Fibroblast of pulmonary artery (primary cell): ENCODE results near the gene KIF14.

Experiments
- DNase-seq: peaks from one replicate; pipeline ENCODE4 v3.0.0-alpha.2; 2010; ENCODE audit warnings: low read depth
- H3K4me3 ChIP-seq: replicated peaks from 2 replicates; pipeline ENCODE4 v1.5.1; 2011; ENCODE audit warnings: low read depth, mild to moderate bottlenecking, control low read depth, low read length, moderate library complexity
- TF ChIP-seq, protein P1 (sequence below): IDR thresholded peaks from 2 replicates; pipeline ENCODE4 v1.5.1; 2011; ENCODE audit warnings: mild to moderate bottlenecking, control low read depth, low read length, inconsistent platforms; ENCODE audit errors: missing control alignments

Gene KIF14

DNA sequence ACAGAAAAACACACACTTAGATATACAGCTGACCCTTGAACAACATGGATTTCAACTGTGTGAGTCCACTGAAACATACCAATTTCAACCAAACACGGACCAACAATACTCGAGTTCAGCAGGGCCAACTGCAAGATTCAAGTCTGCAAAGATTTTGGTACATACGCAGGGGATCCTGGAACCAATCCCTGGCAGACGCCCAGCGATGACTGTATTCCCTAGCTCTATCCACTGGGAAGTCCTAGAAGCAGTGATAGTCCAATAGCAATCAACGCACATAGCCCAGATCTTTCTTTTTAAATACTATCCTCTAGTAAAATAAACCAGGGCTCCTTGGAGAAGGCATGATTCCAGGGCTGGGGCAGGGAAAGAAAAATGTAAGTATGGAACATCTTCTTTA lies 40.2 kb upstream of the KIF14 start:
- peak; percentile 46 for DNase-seq
- H3K4me3 ChIP-seq, result no peak overlapping the region
- TF ChIP-seq, protein P1, sequence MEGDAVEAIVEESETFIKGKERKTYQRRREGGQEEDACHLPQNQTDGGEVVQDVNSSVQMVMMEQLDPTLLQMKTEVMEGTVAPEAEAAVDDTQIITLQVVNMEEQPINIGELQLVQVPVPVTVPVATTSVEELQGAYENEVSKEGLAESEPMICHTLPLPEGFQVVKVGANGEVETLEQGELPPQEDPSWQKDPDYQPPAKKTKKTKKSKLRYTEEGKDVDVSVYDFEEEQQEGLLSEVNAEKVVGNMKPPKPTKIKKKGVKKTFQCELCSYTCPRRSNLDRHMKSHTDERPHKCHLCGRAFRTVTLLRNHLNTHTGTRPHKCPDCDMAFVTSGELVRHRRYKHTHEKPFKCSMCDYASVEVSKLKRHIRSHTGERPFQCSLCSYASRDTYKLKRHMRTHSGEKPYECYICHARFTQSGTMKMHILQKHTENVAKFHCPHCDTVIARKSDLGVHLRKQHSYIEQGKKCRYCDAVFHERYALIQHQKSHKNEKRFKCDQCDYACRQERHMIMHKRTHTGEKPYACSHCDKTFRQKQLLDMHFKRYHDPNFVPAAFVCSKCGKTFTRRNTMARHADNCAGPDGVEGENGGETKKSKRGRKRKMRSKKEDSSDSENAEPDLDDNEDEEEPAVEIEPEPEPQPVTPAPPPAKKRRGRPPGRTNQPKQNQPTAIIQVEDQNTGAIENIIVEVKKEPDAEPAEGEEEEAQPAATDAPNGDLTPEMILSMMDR, result no peak

DNA sequence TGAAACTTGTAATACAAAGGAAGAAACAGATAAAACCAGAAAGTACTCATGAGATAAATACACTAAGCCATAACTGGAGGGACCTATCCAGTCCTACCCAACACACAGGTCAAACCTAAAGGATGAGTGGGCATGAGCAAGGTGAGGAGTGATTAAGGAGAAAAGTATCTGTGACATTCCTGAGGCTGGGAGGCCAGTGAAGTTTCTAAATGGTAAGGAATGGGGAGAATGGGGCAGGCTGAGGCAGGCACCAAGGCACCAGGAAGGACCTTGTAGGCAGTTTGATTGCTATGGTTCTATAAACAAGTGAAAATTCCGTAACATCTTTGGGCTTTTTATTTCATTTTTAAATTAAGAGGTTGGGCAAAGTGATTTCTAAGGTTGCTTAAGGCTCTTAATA lies 38.7 kb upstream of the KIF14 start:
- no peak overlapping the region for H3K4me3 ChIP-seq
- DNase-seq, result peak; percentile 29
- TF ChIP-seq, protein P1, result no peak

GRCh38 chr1:200658037-200658818 lies 37.7 kb upstream of the KIF14 start:
- DNase-seq, result no peak
- TF ChIP-seq, protein P1, result no peak
- H3K4me3 ChIP-seq, result no peak overlapping the region

GRCh38 chr1:200654660-200655059 lies 34.1 kb upstream of the KIF14 start:
- no peak for DNase-seq
- TF ChIP-seq, protein P1, result no peak
- no peak overlapping the region for H3K4me3 ChIP-seq

DNA sequence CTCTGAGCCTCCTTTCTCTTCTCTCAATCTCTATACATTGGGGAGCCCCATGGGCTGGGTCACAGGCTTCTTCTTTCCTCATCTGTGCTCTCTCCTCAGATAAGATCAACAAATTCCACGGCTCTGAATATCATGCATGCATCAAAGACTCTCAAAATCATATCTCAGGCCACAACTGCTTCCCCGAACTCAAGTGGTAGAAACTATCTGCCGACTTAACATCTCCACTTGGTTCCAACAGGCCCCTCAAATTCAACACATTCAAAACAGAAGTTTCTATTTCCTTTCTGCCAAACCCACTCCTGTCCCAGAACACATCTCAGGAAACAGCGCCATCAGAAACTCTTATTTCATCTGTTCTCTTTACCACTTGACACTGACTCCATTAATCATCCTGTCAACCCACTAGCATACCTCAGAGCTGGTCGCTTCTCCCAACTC lies 32.5 kb upstream of the KIF14 start:
- DNase-seq, result no peak
- TF ChIP-seq, protein P1, result no peak
- H3K4me3 ChIP-seq, result no peak overlapping the region

DNA sequence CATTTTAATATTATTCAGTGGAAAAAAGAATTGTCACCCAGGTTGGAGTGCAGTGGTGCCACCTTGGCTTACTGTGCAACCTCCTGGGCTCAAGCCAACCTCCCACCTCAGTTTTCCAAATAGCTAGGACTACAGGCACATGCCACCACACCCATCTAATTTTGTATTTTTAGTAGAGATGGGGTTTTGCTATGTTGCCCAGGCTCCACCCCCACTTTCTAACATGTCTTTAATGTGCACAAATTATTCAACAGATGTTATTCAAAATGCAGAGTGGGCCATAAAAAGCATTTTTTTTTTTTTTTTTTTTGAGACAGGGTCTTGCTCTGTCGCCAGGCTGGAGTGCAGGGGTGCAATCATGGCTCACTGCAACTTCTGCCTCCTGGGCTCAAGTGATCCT lies 31.8 kb upstream of the KIF14 start:
- no peak overlapping the region for H3K4me3 ChIP-seq
- DNase-seq, result no peak
- TF ChIP-seq, protein P1, result no peak

- TF ChIP-seq, protein P1, result no peak
- DNase-seq, result no peak
- H3K4me3 ChIP-seq, result no peak overlapping the region
These were observed 26.0 kb upstream of the KIF14 start for GRCh38 chr1:200646515-200646914.
